HG02763 (cell line): ENCODE data around the gene GINS1.
"Not testable (repeated sequence)": the region's sequence is repeated elsewhere in the genome, so short reads cannot be mapped to it uniquely, and the experiment has no call there.

Source experiments
- ATAC-seq: cut with Tn5 transposase; IDR thresholded peaks from one replicate; pipeline ENCODE4 v1.9.1; 2021; ENCODE audit warnings: mild to moderate bottlenecking, moderate library complexity; ENCODE audit not compliant: unreplicated experiment

Gene GINS1

GRCh38 chr20:25473297-25473696, 65.8 kb downstream of the GINS1 start:
- not testable (repeated sequence) for ATAC-seq

GRCh38 chr20:25476106-25477013, 68.9 kb downstream of the GINS1 start:
- ATAC-seq, result no peak

- ATAC-seq, result no peak
Measured at GRCh38 chr20:25477014-25477882, 69.8 kb downstream of the GINS1 start.

- no peak for ATAC-seq
Measured at GRCh38 chr20:25478889-25479568, 71.6 kb downstream of the GINS1 start.

DNA sequence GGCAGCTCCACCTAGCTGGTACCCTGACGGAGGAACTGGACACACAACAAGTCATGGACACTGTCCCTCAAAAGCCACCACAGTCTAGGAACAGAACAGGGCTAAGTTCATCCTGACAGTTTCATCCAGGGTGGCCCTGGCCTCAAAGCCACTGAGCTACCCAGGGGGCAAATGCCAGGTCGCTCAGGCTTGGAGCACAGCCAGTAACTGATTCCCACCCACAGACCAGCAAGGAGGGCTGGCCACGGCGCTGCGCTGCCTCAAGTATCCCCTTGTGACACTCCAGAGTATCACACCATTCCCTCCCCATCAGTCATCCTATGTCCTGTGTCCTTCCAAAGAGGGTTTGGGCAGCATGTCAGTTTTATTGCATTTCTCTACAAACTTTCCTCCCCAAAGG, 72.2 kb downstream of the GINS1 start:
- no peak for ATAC-seq

DNA sequence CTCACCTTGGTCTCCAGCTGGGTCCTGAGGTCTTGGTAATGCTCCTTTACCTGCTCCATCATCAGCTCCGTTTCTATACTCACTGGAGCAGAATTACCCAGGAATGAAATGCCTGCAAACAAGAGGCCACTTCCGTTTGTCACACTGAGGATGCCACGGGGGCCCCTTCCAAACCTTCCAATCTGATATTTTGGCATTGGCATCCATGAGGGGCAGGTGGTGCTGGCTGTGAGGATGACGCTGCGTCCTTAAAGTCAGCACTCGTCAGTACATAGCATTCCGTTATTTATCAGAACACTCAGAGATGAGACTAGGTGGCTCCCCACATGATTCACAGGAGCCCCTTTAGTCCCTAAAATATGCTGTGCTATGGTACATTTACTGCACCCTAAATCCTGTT, 72.7 kb downstream of the GINS1 start:
- no peak for ATAC-seq

DNA sequence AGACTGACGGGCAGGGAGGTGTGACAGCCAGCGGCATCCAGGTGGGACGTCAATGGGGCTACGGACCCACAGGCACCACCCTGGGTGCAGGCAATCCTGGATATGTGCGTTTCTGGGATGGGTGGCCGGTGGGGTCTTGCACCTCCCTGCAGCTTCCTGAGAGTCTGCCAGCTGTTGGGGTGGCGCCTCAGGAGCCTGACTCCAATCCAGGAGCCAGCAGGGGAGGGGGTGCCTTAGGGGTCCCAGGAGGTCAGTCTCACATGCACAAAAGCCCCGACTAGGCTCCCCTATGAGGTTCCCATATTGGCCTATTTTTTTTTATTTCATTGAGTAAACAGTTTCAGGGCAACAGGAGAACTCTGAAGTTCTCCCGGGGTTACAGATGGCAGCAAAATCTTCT, 73.3 kb downstream of the GINS1 start:
- ATAC-seq, result no peak

DNA sequence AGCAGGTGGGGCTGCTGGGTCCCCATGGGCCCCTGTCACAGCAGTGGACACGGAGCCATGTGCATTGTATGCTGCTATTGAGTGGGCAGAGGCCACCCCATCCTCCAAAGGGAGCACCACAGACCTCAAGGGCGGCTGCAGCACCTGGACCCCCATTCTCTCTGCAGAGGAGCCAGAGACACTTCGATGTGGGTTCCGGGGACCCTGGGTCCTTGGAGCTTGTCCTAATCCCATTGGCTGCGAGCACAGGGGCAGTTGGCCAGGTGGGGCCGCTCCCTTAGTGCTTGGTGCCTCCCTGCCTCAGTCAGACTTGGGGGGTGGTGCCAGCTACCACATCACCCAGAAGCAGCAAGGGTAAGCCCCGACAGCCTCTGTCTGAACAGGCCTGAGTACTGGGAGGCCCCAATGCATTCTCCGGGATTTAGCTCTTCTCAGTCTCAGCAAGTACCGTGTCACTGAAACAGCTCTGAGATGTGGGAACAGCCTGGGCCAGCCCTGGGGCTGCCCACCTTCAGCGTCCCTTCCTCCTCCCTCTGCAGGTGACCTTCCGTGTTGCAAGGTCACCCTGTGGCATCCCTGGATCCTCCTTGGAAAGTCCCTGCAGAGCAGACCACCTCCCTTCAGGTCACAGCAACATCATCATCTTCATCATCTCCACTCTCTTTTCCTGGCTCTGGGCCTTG, 73.9 kb downstream of the GINS1 start:
- no peak for ATAC-seq

DNA sequence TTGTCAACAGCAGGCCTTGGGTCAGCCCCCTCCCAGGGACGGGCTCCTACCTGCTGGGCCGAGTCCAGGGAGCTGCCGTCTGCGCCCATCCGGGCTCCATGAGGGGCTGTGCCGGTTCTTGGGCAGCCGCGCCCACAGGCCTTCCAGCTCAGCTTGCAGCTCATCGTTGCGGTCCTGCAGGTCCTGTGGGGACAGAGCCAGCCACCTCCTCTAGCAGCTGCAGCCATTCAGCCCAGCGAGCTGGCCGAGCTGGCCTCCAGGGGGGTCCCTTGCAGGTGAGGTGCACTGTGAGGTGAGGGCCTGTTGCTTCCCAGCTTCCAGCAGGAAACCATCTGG, 74.4 kb downstream of the GINS1 start:
- no peak for ATAC-seq

DNA sequence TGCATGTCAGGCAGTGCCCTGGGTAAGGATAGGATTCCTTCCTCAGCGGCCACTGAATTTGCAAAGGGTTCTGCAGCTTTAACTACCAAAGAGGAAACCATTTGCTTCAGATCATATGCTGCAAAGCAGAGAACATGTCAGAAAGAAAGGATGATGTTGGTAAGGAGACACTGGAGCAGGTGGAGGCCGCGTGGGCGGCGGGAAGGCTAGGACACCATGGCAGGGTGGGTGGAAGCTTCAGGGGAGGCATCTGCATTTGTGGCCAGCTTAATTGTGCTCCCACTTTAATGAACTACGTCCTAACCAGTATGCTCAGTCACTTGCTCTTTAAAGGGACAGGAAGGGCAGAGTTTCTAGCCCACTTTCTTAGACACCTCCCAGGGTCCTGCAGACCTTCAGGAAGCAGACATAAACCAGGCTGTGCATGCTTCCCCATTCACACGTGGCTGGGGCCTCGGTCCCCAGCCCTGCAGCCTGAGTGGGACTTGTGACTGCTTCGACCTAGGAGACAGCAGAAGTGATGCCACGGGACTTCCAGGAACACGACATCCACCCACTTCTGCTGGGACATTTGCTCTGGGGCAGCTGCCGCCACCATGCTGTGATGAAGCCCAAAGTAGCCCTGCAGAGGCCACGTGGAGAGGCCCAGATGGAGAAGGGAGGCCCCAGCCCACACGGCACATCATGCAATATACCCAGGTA, 76.1 kb downstream of the GINS1 start:
- ATAC-seq, result no peak

DNA sequence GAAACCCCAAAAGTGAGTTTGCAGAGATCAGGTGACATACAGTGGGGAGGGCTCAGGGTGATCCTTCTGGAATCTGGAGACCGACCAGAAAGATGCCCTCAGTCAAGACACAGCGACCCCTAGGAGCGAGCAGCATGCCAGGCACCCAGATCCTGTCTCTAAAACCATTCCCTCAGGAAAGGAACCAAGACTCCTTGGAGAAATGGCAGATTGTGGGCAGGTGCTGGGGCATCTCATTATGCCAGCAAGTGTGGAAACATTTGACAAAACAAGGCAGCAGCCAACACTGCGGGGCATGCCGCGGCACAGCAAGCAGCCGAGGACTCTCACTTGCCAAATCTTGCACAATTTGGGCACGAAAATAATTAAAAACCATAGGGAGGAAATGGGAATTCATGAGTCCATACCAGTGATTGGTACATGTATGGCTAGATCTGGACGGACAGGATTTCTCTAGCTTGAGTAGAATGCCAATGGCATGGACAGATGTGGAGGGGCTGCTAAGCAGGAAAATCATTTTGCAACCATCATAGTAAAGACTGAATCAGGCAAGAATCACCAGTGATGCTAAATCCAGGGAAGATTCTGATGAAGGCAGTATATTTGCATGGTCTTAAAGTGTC, 76.9 kb downstream of the GINS1 start:
- no peak for ATAC-seq

DNA sequence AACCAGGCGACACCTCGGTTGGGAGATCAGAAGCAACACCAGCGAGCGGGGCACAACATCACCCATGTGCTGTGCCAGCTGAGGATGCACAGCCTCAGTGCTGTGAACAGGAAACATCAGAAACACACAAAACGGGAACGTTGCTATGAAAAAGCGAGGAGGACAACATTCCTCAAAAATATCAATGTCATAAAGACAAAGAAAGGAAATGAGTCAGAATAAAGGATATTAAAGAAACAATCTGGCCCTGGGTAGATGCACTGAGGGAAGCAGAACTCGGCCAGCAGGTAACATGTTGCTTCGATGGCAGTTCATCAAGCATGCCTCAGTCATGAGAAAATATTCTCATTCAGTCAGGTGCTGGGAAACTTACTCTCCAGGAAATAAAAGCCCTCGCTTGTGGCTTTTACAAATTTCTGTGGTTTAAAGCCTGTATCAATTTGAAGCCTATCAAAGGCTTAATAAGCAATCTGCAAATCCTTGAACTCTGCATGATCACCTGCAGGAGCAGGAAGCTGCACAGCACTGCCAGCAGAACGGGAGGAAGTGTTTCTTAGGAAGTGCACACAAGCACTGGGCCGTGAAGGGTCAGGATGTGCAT, 77.5 kb downstream of the GINS1 start:
- ATAC-seq, result no peak

DNA sequence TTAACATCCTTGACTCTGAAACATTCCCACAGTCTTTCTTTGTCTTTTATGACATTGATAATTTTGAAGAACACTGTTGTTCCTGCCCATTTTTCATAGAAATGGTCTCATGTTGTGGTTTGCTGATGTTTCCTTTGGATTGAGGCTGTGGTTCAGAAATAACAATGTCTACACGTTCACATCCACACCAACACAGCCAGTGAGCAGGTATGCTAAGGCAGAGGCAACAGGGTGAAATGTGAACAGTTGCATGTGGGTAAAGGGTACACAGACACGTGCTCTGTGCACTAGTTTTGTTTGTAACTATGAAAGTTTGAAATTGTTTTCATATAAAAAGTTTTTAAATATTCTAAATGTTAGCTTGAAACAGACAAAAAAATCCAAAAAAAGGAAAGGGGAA, 78.4 kb downstream of the GINS1 start:
- no peak for ATAC-seq

- no peak for ATAC-seq
Measured at GRCh38 chr20:25486377-25486776, 78.9 kb downstream of the GINS1 start.

GRCh38 chr20:25487306-25487705, 79.8 kb downstream of the GINS1 start:
- no peak for ATAC-seq

GRCh38 chr20:25487975-25488374, 80.5 kb downstream of the GINS1 start:
- no peak for ATAC-seq

GRCh38 chr20:25489221-25489871, 81.9 kb downstream of the GINS1 start:
- ATAC-seq, result no peak

GRCh38 chr20:25490656-25491445, 83.4 kb downstream of the GINS1 start:
- ATAC-seq, result no peak
